GM12878 (cell line): ENCODE data around the gene PRKAR1A.

Source experiments
- CREM ChIP-seq: IDR thresholded peaks from 2 replicates; pipeline ENCODE4 v1.6.1; 2014; ENCODE audit warnings: antibody characterized with exemption, low read depth
- JUNB ChIP-seq: IDR thresholded peaks from 2 replicates; pipeline ENCODE4 v1.6.1; 2016; ENCODE audit warnings: antibody characterized with exemption, mild to moderate bottlenecking
- MYB ChIP-seq: fragments of 150-350 bp; IDR thresholded peaks from 2 replicates; pipeline ENCODE4 v1.6.1; 2014; ENCODE audit warnings: mild to moderate bottlenecking, low read depth, low read length, borderline replicate concordance
- POLR2A ChIP-seq: IDR thresholded peaks from 2 replicates; pipeline ENCODE4 v1.6.1; 2011; ENCODE audit warnings: low read depth, mild to moderate bottlenecking, low read length
- TF ChIP-seq, protein P1 (sequence below), 3 experiments: IDR thresholded peaks in 2 of 3; conservative IDR thresholded peaks in 1 of 3; 2 replicates each; pipeline ENCODE4 v1.5.1; 2011; ENCODE audit warnings: low read depth in 3 of 3, low read length in 3 of 3, mild to moderate bottlenecking in 3 of 3, control low read depth in 2 of 3, moderate library complexity in 2 of 3, inconsistent platforms in 1 of 3, mixed read lengths in 1 of 3; ENCODE audit not compliant: control insufficient read depth in 2 of 3, insufficient read depth in 1 of 3; ENCODE audit errors: extremely low read depth in 1 of 3
- TF ChIP-seq, protein P2 (sequence below): IDR thresholded peaks from 2 replicates; pipeline ENCODE4 v1.6.1; 2011; ENCODE audit warnings: low read depth, low read length, improper control_type of control experiment, borderline replicate concordance
- TF ChIP-seq, protein P3 (sequence below): IDR thresholded peaks from 2 replicates; pipeline ENCODE4 v1.6.1; 2012; ENCODE audit warnings: low read depth, low read length, improper control_type of control experiment

DNA sequence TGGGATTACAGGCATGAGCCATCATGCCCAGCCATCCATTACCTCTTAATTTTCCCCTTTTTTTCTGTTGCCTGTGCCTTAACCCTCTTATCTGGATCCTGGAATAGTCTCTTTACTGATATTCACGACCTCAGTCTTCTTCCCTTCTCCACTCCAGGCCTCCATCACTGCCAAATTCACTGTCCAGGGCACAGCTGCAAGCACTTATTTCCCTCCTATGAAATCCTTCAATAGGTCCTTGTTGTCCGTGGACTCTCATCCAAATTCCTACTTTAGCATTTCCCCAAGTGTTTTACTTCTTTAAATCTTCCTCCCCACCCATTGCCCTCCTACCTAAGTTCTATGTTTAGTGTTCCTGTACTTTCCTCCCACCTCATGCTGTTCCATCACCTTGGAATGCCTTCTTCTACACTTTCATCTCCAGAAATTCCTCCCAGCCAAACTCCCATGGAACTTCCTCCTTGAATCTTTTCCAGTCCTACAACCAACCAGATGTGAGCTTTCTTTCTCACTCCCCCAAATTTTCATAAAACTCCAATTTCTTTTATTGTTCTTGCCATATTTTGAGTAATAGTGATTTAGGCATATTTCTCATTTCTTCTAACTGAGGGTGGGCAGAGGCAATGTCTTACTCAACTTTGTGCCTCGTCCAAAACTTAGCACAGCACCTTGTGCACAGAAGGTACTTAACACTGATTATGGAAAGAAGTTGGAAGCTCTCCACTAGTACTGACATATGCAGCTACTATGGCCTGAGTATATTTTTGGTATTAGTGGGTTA is 53.6 kb downstream of the PRKAR1A start:
- TF ChIP-seq, protein P1, sequence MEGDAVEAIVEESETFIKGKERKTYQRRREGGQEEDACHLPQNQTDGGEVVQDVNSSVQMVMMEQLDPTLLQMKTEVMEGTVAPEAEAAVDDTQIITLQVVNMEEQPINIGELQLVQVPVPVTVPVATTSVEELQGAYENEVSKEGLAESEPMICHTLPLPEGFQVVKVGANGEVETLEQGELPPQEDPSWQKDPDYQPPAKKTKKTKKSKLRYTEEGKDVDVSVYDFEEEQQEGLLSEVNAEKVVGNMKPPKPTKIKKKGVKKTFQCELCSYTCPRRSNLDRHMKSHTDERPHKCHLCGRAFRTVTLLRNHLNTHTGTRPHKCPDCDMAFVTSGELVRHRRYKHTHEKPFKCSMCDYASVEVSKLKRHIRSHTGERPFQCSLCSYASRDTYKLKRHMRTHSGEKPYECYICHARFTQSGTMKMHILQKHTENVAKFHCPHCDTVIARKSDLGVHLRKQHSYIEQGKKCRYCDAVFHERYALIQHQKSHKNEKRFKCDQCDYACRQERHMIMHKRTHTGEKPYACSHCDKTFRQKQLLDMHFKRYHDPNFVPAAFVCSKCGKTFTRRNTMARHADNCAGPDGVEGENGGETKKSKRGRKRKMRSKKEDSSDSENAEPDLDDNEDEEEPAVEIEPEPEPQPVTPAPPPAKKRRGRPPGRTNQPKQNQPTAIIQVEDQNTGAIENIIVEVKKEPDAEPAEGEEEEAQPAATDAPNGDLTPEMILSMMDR (IDR thresholded peaks at IDR 0.05 in 2 of 3, conservative IDR thresholded peaks at IDR 0.05 in 1 of 3; ENCODE audit: control insufficient read depth in 2 of 3, extremely low read depth in 1 of 3, insufficient read depth in 1 of 3, low read depth in 3 of 3, low read length in 3 of 3), result no peak
- TF ChIP-seq, protein P2, sequence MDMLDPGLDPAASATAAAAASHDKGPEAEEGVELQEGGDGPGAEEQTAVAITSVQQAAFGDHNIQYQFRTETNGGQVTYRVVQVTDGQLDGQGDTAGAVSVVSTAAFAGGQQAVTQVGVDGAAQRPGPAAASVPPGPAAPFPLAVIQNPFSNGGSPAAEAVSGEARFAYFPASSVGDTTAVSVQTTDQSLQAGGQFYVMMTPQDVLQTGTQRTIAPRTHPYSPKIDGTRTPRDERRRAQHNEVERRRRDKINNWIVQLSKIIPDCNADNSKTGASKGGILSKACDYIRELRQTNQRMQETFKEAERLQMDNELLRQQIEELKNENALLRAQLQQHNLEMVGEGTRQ, result no peak
- TF ChIP-seq JUNB (no peak), CREM (no peak), MYB (no peak), POLR2A (no peak)
- TF ChIP-seq, protein P3, sequence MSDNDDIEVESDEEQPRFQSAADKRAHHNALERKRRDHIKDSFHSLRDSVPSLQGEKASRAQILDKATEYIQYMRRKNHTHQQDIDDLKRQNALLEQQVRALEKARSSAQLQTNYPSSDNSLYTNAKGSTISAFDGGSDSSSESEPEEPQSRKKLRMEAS, result no peak
